Measurements from ENCODE around the gene LMOD3. TPM values are rescaled to one million over a fixed set of nuclear protein-coding genes. Genes with fewer than 3 reads are reported as not detected.

LMOD3 gene
- total and polyA plus RNA-seq, 9 of the 15 experiments (the other 6 are each of a cell fraction or from before 2014, with no cell fraction given): 0.03 TPM; not detected in 8

GRCh38 chr3:69143612-69144011 lies 21.2 kb upstream of the LMOD3 start (continued):
- no peak for TF ChIP-seq HDAC3 (IDR thresholded peaks at IDR 0.05; ENCODE audit: borderline replicate concordance, partially characterized antibody)
- TF ChIP-seq, protein P1, sequence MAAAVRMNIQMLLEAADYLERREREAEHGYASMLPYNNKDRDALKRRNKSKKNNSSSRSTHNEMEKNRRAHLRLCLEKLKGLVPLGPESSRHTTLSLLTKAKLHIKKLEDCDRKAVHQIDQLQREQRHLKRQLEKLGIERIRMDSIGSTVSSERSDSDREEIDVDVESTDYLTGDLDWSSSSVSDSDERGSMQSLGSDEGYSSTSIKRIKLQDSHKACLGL (CRISPR knock-in tag; IDR thresholded peaks at IDR 0.05; ENCODE audit: borderline replicate concordance, poor library complexity, severe bottlenecking): no peak
- no peak for TF ChIP-seq YY1 (IDR thresholded peaks at IDR 0.05; ENCODE audit: borderline replicate concordance in 1 of 3, control insufficient read depth in 1 of 3, extremely low read depth in 1 of 3, insufficient read depth in 3 of 3, insufficient read length in 1 of 3, insufficient replicate concordance in 2 of 3, low read depth in 1 of 3, low read length in 2 of 3)
- peak; percentile 66 for TF ChIP-seq MEIS2 (IDR thresholded peaks at IDR 0.05; ENCODE audit: partially characterized antibody)
- no peak for TF ChIP-seq DNMT1 (IDR thresholded peaks at IDR 0.05)
- TF ChIP-seq MAFK (IDR thresholded peaks at IDR 0.05; ENCODE audit: low read length): peak; percentile 78; the same call in 1 of the 2 replicates
- 0 out of 2 replicates have a peak, but pooled peaks have one; percentile 45 for TF ChIP-seq ZKSCAN8 (CRISPR knock-in tag; IDR thresholded peaks at IDR 0.05)
- TF ChIP-seq NCOR1 (IDR thresholded peaks at IDR 0.05): no peak
- TF ChIP-seq SMAD2 (IDR thresholded peaks at IDR 0.05; ENCODE audit: low read depth, low read length): no peak
- peak; percentile 99 for TF ChIP-seq ZBTB17 (CRISPR knock-in tag; IDR thresholded peaks at IDR 0.05)
- TF ChIP-seq ATF7 (IDR thresholded peaks at IDR 0.05): peak; percentile 85
- TF ChIP-seq GTF2E2 (tag; IDR thresholded peaks at IDR 0.05): no peak
- TF ChIP-seq ZFP1 (CRISPR knock-in tag; IDR thresholded peaks at IDR 0.05): no peak
- TF ChIP-seq CTBP1 (IDR thresholded peaks at IDR 0.05; ENCODE audit: borderline replicate concordance): peak; percentile 54; the same call in 1 of the 2 replicates
- TF ChIP-seq NR2C2 (CRISPR knock-in tag; IDR thresholded peaks at IDR 0.05): no peak
- peak; percentile 26; the same call in 1 of the 2 replicates for TF ChIP-seq NR2C2 (tag; IDR thresholded peaks at IDR 0.05)
- no peak for TF ChIP-seq HDGF (IDR thresholded peaks at IDR 0.05)
- no peak for TF ChIP-seq BRCA1 (IDR thresholded peaks at IDR 0.05)
- no peak for TF ChIP-seq BRCA1 (CRISPR knock-in tag; IDR thresholded peaks at IDR 0.05)
- no peak for TF ChIP-seq GATAD2B (IDR thresholded peaks at IDR 0.05; ENCODE audit: borderline replicate concordance)
- peak; percentile 81; the same call in 1 of the 2 replicates for TF ChIP-seq C11orf30 (IDR thresholded peaks at IDR 0.05; ENCODE audit: low read depth)
- TF ChIP-seq BRF1 (IDR thresholded peaks at IDR 0.05; ENCODE audit: borderline replicate concordance, extremely low read depth, insufficient read length): no peak
- TF ChIP-seq ZNF175 (CRISPR knock-in tag; IDR thresholded peaks at IDR 0.05; ENCODE audit: low read depth): peak; percentile 81
- no peak for TF ChIP-seq CCAR2 (IDR thresholded peaks at IDR 0.05; ENCODE audit: low read depth, low read length)
- peak; percentile 28 for TF ChIP-seq BRD9 (IDR thresholded peaks at IDR 0.05; ENCODE audit: low read depth, partially characterized antibody)
- peak; percentile 37; the same call in 1 of the 2 replicates for TF ChIP-seq NBN (IDR thresholded peaks at IDR 0.05; ENCODE audit: low read depth)
- peak; percentile 92 for TF ChIP-seq CEBPG (CRISPR knock-in tag; IDR thresholded peaks at IDR 0.05)
- TF ChIP-seq CEBPG (tag; conservative IDR thresholded peaks at IDR 0.05 in 1 of 2, IDR thresholded peaks at IDR 0.05 in 1 of 2): peak; percentile 54 to 97
- peak; percentile 59 for TF ChIP-seq CEBPB (tag; IDR thresholded peaks at IDR 0.05)
- peak; percentile 94 for TF ChIP-seq EP300 (IDR thresholded peaks at IDR 0.05; ENCODE audit: low read length)
- TF ChIP-seq ZNF584 (CRISPR knock-in tag; IDR thresholded peaks at IDR 0.05; ENCODE audit: low read depth): peak; percentile 50; the same call in 1 of the 2 replicates
- no peak for TF ChIP-seq YBX1 (IDR thresholded peaks at IDR 0.05)
- no peak for TF ChIP-seq ZNF12 (CRISPR knock-in tag; IDR thresholded peaks at IDR 0.05)
- TF ChIP-seq HMG20B (CRISPR knock-in tag; IDR thresholded peaks at IDR 0.05): no peak
- no peak for TF ChIP-seq TAF9B (IDR thresholded peaks at IDR 0.05; ENCODE audit: partially characterized antibody)

All from K562 (cell line).